CD4-positive, alpha-beta T cell (primary cell): Measurements from ENCODE around the gene SP3. TPM values are rescaled to one million over a fixed set of nuclear protein-coding genes. Genes with fewer than 3 reads are reported as not detected.

ENCODE experiments used
- ATAC-seq: fragments of 200-7000 bp; cut with Tn5 transposase; one replicate; pipeline ENCODE4 v1.10.0; 2022; ENCODE audit warnings: mild to moderate bottlenecking; ENCODE audit not compliant: poor library complexity
- CTCF ChIA-PET: fragments of 350-600 bp; sonication (Branson Sonifier 250); formaldehyde crosslinking; loops from one replicate; lab custom pipeline; 2021; ENCODE audit warnings: antibody characterized with exemption, inconsistent platforms; lab: Charles Lee
- POLR2A ChIA-PET: fragments of 350-600 bp; sonication (Branson Sonifier 250); formaldehyde crosslinking; loops from one replicate; lab custom pipeline; 2021; ENCODE audit warnings: antibody characterized with exemption, inconsistent platforms; lab: Charles Lee
- DNase-seq, 14 experiments: peaks; one replicate each; pipeline ENCODE4 v3.0.0-alpha.2; 2013 to 2020; ENCODE audit warnings: mixed read lengths in 2 of 14
- H3K27ac ChIP-seq, 2 donors: one replicate each; pipeline versions ENCODE4 v1.5.1 to v1.7.0; 2013; ENCODE audit warnings: low read length in 2 of 2, low read depth in 1 of 2, mild to moderate bottlenecking in 1 of 2
- H3K27me3 ChIP-seq, 2 experiments: 1 replicate in 1 of 2; 2 replicates in 1 of 2; pipeline versions ENCODE4 v1.6.1 to v1.7.0; 2013; ENCODE audit warnings: low read length in 2 of 2, control low read depth in 1 of 2, mild to moderate bottlenecking in 1 of 2, moderate library complexity in 1 of 2; ENCODE audit not compliant: insufficient read depth in 2 of 2, control insufficient read depth in 1 of 2
- H3K36me3 ChIP-seq: one replicate; pipeline ENCODE4 v1.6.1; 2013; ENCODE audit warnings: low read length, control low read depth; ENCODE audit not compliant: insufficient read depth
- H3K4me1 ChIP-seq: one replicate; pipeline ENCODE4 v1.6.1; 2013; ENCODE audit warnings: low read length, control low read depth; ENCODE audit not compliant: insufficient read depth
- H3K4me3 ChIP-seq: one replicate; pipeline ENCODE4 v1.5.1; 2013; ENCODE audit warnings: mild to moderate bottlenecking, low read length, moderate library complexity
- H3K9me3 ChIP-seq, 2 experiments: 1 replicate in 1 of 2; 2 replicates in 1 of 2; pipeline versions ENCODE4 v1.6.1 to v1.7.0; 2013; ENCODE audit warnings: low read length in 2 of 2, mild to moderate bottlenecking in 2 of 2, control low read depth in 1 of 2, moderate library complexity in 1 of 2; ENCODE audit not compliant: control insufficient read depth in 1 of 2, insufficient read depth in 1 of 2
- H3K27ac Mint-ChIP-seq: one replicate; pipeline ENCODE4 v1.8.0; 2020; ENCODE audit warnings: mixed read lengths
- H3K27me3 Mint-ChIP-seq: one replicate; pipeline ENCODE4 v1.8.0; 2021; ENCODE audit warnings: mixed read lengths
- H3K36me3 Mint-ChIP-seq: one replicate; pipeline ENCODE4 v1.8.0; 2021; ENCODE audit warnings: low read depth, mixed read lengths
- H3K4me1 Mint-ChIP-seq: one replicate; pipeline ENCODE4 v1.8.0; 2021; ENCODE audit warnings: low read depth, mixed read lengths
- H3K4me3 Mint-ChIP-seq: one replicate; pipeline ENCODE4 v1.8.0; 2020; ENCODE audit warnings: mild to moderate bottlenecking, mixed read lengths
- H3K9me3 Mint-ChIP-seq: one replicate; pipeline ENCODE4 v1.8.0; 2020; ENCODE audit warnings: mixed read lengths
- CTCF ChIP-seq: fragments of 200-600 bp; IDR thresholded peaks from one replicate; pipeline ENCODE4 v1.8.0; 2022; ENCODE audit warnings: antibody characterized with exemption, mild to moderate bottlenecking
- intact Hi-C, 2 experiments: fragments of 100-400 bp; cut with DNase I in 1 of 2; cut with micrococcal nuclease in 1 of 2; formaldehyde crosslinking; loops; one replicate each; pipeline versions ENCODE4 v1.15.1 to v1.9.0; 2023 to 2025; cut with DNase I, micrococcal nuclease
- total RNA-seq, 174 experiments: library from RNA in 2 of 174; stranded (reverse) in 2 of 174; gene quantifications; one replicate each; pipeline ENCODE4 v1.2.3 and lab custom pipeline; 2021 to 2026

The SP3 gene
- total RNA-seq, 2 experiments from 2014 or later, result 159 to 166 TPM

GRCh38 chr2:173926875-173927274, 38.3 kb downstream of the SP3 start:
- DNase-seq, result no peak
- H3K4me3 Mint-ChIP-seq, result no peak overlapping the region

GRCh38 chr2:173924285-173924684, 40.9 kb downstream of the SP3 start:
- Mint-ChIP-seq H3K4me1 (peaks cover 86% of the 10 kb centered on the region), H3K27ac (peak overlapping the region; percentile 65), H3K36me3 (peaks cover 40% of the 10 kb centered on the region), H3K27me3 (no peaks in the 10 kb centered on the region), H3K9me3 (no peaks in the 10 kb centered on the region), H3K4me3 (peak overlapping the region; percentile 49)
- ATAC-seq (no peak), DNase-seq (no peak)
- Histone ChIP-seq H3K4me3 (no peak overlapping the region), H3K27me3 (no peaks in the 10 kb centered on the region), H3K4me1 (peaks cover 30% of the 10 kb centered on the region), H3K27ac (no peak overlapping the region), H3K36me3 (peaks cover 16% of the 10 kb centered on the region), H3K9me3 (peaks cover 0 to 3% of the 10 kb centered on the region in 2 experiments)
- CTCF ChIA-PET, result interaction anchor here (1.8 kb wide), 1 partner anchor 38 kb away, joined by 4 read pairs; no protein-coding TSS in a partner anchor
- no peak for TF ChIP-seq CTCF
- POLR2A ChIA-PET, result no interaction called here
- intact Hi-C loops, result no loop called here

More at GRCh38 chr2:173926875-173927274, 38.3 kb downstream of the SP3 start:
- Histone ChIP-seq H3K4me3 (no peak overlapping the region), H3K9me3 (peaks cover 0 to 3% of the 10 kb centered on the region in 2 experiments), H3K27ac (no peak overlapping the region), H3K27me3 (no peaks in the 10 kb centered on the region), H3K36me3 (peaks cover 17% of the 10 kb centered on the region), H3K4me1 (peaks cover 36% of the 10 kb centered on the region)
- no peaks in the 10 kb centered on the region for H3K9me3 Mint-ChIP-seq
- no peak for ATAC-seq
- no peak for TF ChIP-seq CTCF
- intact Hi-C loops, result no loop called here
- CTCF ChIA-PET, result no interaction called here
- H3K36me3 Mint-ChIP-seq, result peaks cover 45% of the 10 kb centered on the region
- POLR2A ChIA-PET, result no interaction called here
- peak overlapping the region; percentile 5 for H3K27ac Mint-ChIP-seq
- H3K27me3 Mint-ChIP-seq, result no peaks in the 10 kb centered on the region
- peaks cover 92% of the 10 kb centered on the region for H3K4me1 Mint-ChIP-seq

- ChIA-PET POLR2A (interaction anchor here (1.3 kb wide), 1 partner anchor 43 kb away, joined by 4 read pairs; no protein-coding TSS in a partner anchor), CTCF (interaction anchor here (1.0 kb wide), 1 partner anchor 8 kb away, joined by 6 read pairs; no protein-coding TSS in a partner anchor)
- no peak for TF ChIP-seq CTCF
- Mint-ChIP-seq H3K27me3 (no peaks in the 10 kb centered on the region), H3K27ac (peak overlapping the region; percentile 61), H3K36me3 (peaks cover 43% of the 10 kb centered on the region), H3K9me3 (no peaks in the 10 kb centered on the region), H3K4me1 (peaks cover 82% of the 10 kb centered on the region), H3K4me3 (no peak overlapping the region)
- peaks cover 22% of the 10 kb centered on the region for H3K4me1 ChIP-seq
- H3K9me3 ChIP-seq, result peaks cover 0 to 3% of the 10 kb centered on the region in 2 experiments
- no peaks in the 10 kb centered on the region for H3K27me3 ChIP-seq
- no peak overlapping the region for H3K4me3 ChIP-seq
- DNase-seq (no peak), ATAC-seq (peak; percentile 37)
- peaks cover 18% of the 10 kb centered on the region for H3K36me3 ChIP-seq
- H3K27ac ChIP-seq, result no peak overlapping the region
- intact Hi-C loops, result no loop called here
These were observed 42.4 kb downstream of the SP3 start for GRCh38 chr2:173922760-173923159.
